DMS114 treated with DMSO at 0.1 percent for 48 hours (cell line): Measurements from ENCODE around the gene GALNT18.

Source experiments
- DNase-seq: peaks from one replicate; lab custom pipeline; 2025; ENCODE audit not compliant: unreplicated experiment; lab: John Stamatoyannopoulos, UW

GALNT18 gene

GRCh38 chr11:11440144-11440543, 181.7 kb downstream of the GALNT18 start:
- DNase-seq = no peak

- DNase-seq = no peak
These were observed 182.2 kb downstream of the GALNT18 start for GRCh38 chr11:11439591-11439990.

GRCh38 chr11:11436715-11437313, 185.0 kb downstream of the GALNT18 start:
- DNase-seq = no peak

- DNase-seq = no peak
These were observed 186.2 kb downstream of the GALNT18 start for GRCh38 chr11:11435635-11436034.

- no peak for DNase-seq
These were observed 187.8 kb downstream of the GALNT18 start for GRCh38 chr11:11433960-11434359.

- no peak for DNase-seq
These were observed 189.0 kb downstream of the GALNT18 start for GRCh38 chr11:11432621-11433319.

GRCh38 chr11:11430431-11430830, 191.4 kb downstream of the GALNT18 start:
- no peak for DNase-seq

GRCh38 chr11:11428714-11429113, 193.1 kb downstream of the GALNT18 start:
- no peak for DNase-seq

GRCh38 chr11:11427542-11427941, 194.3 kb downstream of the GALNT18 start:
- no peak for DNase-seq

GRCh38 chr11:11427140-11427539, 194.7 kb downstream of the GALNT18 start:
- no peak for DNase-seq

- no peak for DNase-seq
These were observed 195.4 kb downstream of the GALNT18 start for GRCh38 chr11:11426226-11426952.

- no peak for DNase-seq
These were observed 196.0 kb downstream of the GALNT18 start for GRCh38 chr11:11425806-11426205.

- no peak for DNase-seq
These were observed 197.1 kb downstream of the GALNT18 start for GRCh38 chr11:11424688-11425087.

GRCh38 chr11:11422411-11423128, 199.2 kb downstream of the GALNT18 start:
- DNase-seq = no peak

GRCh38 chr11:11421509-11421908, 200.3 kb downstream of the GALNT18 start:
- DNase-seq = no peak

GRCh38 chr11:11420899-11421285, 200.9 kb downstream of the GALNT18 start:
- no peak for DNase-seq

GRCh38 chr11:11420191-11420898, 201.5 kb downstream of the GALNT18 start:
- no peak for DNase-seq

- no peak for DNase-seq
These were observed 202.1 kb downstream of the GALNT18 start for GRCh38 chr11:11419747-11420146.

- no peak for DNase-seq
These were observed 204.9 kb downstream of the GALNT18 start for GRCh38 chr11:11416917-11417316.

GRCh38 chr11:11416502-11416901, 205.3 kb downstream of the GALNT18 start:
- DNase-seq = no peak

- DNase-seq = no peak
These were observed 205.9 kb downstream of the GALNT18 start for GRCh38 chr11:11415901-11416300.
